Measurements from ENCODE around the gene SIN3B.

DNA sequence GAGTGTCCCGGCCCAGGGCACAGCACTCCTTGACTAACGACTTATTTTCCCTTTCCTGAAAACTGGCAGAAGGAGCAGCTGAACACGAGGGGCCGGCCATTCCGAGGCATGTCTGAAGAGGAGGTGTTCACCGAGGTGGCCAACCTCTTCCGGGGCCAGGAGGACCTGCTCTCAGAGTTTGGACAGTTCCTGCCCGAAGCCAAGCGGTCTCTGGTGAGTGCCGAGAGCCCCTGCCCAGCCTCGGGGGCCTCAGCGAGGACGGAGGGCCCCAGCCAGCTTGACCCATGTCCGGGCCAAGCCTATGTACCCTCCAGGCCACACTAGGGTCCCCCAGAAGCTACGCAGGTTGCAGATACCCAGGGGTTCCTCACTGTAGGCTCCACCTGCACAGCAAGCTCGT lies 17.7 kb downstream of the SIN3B start:
- TF ChIP-seq, protein P1, sequence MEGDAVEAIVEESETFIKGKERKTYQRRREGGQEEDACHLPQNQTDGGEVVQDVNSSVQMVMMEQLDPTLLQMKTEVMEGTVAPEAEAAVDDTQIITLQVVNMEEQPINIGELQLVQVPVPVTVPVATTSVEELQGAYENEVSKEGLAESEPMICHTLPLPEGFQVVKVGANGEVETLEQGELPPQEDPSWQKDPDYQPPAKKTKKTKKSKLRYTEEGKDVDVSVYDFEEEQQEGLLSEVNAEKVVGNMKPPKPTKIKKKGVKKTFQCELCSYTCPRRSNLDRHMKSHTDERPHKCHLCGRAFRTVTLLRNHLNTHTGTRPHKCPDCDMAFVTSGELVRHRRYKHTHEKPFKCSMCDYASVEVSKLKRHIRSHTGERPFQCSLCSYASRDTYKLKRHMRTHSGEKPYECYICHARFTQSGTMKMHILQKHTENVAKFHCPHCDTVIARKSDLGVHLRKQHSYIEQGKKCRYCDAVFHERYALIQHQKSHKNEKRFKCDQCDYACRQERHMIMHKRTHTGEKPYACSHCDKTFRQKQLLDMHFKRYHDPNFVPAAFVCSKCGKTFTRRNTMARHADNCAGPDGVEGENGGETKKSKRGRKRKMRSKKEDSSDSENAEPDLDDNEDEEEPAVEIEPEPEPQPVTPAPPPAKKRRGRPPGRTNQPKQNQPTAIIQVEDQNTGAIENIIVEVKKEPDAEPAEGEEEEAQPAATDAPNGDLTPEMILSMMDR (conservative IDR thresholded peaks at IDR 0.05; ENCODE audit: low read length), result no peak
- no peak for TF ChIP-seq EZH2phosphoT487 (IDR thresholded peaks at IDR 0.05; ENCODE audit: borderline replicate concordance)

Measured in Loucy (cell line).